Stimulated activated effector memory CD8-positive, alpha-beta T cell treated with anti-CD3 and anti-CD28 coated beads, Interleukin-12 subunit alpha, Interleukin-12 subunit beta, amount 100 ng/mL, for 72 hours (primary cell): Measurements from ENCODE around the gene CD34.

ENCODE experiments used
- ATAC-seq: fragments of 150-1000 bp; cut with Tn5 transposase; 2 replicates; pipeline ENCODE4 v1.10.0; 2021
- DNase-seq, 2 donors: peaks; one replicate each; pipeline ENCODE4 v3.0.0; 2021 to 2022; ENCODE audit warnings: low spot score in 2 of 2
- H3K27ac Mint-ChIP-seq: one replicate; pipeline ENCODE4 v1.8.0; 2022; ENCODE audit warnings: mild to moderate bottlenecking, mixed read lengths
- H3K36me3 Mint-ChIP-seq: one replicate; pipeline ENCODE4 v1.8.0; 2022; ENCODE audit warnings: mild to moderate bottlenecking, mixed read lengths
- H3K4me1 Mint-ChIP-seq: one replicate; pipeline ENCODE4 v1.8.0; 2022; ENCODE audit warnings: mixed read lengths
- H3K4me3 Mint-ChIP-seq: one replicate; pipeline ENCODE4 v1.8.0; 2022; ENCODE audit warnings: mild to moderate bottlenecking, mixed read lengths
- H3K9me3 Mint-ChIP-seq: one replicate; pipeline ENCODE4 v1.8.0; 2022; ENCODE audit warnings: mixed read lengths

CD34 gene

DNA sequence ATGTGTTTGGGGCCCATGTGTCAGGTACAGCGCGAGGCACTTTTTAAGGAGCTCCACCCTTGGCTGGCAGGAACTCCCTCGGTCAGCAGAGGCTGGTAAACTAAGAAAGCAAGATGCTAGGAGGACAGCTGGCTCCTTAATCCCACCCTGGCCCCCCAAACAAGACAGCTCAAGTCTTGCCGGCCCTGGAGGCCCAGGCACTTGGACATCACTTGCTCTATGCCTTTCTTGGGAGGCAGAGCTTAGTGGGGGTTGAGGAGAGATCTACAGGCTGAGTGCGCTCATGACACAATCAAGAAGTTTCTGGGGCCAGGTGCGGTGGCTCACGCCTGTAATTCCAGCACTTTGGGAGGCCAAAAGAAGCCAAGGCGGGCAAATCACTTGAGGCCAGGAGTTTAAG lies 78.1 kb downstream of the CD34 start:
- Mint-ChIP-seq H3K4me3 (peak overlapping the region; percentile 70), H3K9me3 (no peaks in the 10 kb centered on the region), H3K27ac (peak overlapping the region; percentile 93), H3K4me1 (peaks cover 93% of the 10 kb centered on the region), H3K36me3 (peaks cover 5% of the 10 kb centered on the region)
- ATAC-seq = no peak
- DNase-seq = no peak

DNA sequence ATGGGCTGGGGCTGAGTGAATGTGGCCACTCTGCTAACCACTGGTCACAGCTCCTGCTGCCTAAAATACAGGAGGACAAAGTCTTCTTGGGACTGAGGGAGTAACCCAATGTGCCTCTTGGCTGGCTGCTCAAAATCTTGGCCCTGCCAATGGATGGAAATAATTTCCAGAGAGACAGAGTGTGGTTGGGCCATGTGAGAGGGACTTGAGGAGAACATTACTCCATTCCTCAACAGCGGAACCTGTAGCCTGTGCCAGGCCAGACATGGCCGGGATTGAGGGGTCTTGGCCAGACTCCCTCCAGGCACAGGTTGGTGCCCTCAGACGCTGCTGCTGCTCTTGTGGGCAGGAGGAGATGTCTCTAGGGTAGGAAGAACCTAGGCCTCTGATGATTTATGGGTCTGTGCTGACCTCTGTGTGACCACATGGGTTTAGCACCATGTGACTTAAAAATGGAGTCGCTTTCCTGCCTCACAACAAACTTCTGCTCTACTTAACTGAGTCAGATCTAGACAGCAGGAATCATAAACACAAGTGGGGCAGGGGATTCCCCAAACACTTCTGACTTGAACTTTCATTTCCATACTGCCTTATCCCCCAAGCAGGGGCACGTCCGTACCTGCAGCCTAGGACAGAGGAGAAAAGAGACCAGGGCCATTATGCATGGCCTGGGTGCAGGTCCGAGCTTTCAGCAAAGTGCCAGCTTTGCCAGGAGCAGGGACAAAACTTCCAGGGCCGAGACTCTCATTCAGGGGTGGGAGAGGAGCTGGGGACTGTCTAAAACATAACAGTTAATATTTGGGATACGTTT lies 79.2 kb downstream of the CD34 start:
- peak overlapping the region; percentile 93 for H3K27ac Mint-ChIP-seq
- H3K9me3 Mint-ChIP-seq = no peaks in the 10 kb centered on the region
- DNase-seq (peak; percentile 20 to 74), ATAC-seq (peak; percentile 95)
- peak overlapping the region; percentile 70 for H3K4me3 Mint-ChIP-seq
- peaks cover 91% of the 10 kb centered on the region for H3K4me1 Mint-ChIP-seq
- peaks cover 5% of the 10 kb centered on the region for H3K36me3 Mint-ChIP-seq
